GOT3 (cell line): Measurements from ENCODE around the gene LRRIQ1.
"Not testable (repeated sequence)": the region's sequence is repeated elsewhere in the genome, so short reads cannot be mapped to it uniquely, and the experiment has no call there.

Source experiments
- DNase-seq: peaks from one replicate; lab custom pipeline; 2025; ENCODE audit warnings: mixed read lengths; lab: John Stamatoyannopoulos, UW

LRRIQ1 gene, protein sequence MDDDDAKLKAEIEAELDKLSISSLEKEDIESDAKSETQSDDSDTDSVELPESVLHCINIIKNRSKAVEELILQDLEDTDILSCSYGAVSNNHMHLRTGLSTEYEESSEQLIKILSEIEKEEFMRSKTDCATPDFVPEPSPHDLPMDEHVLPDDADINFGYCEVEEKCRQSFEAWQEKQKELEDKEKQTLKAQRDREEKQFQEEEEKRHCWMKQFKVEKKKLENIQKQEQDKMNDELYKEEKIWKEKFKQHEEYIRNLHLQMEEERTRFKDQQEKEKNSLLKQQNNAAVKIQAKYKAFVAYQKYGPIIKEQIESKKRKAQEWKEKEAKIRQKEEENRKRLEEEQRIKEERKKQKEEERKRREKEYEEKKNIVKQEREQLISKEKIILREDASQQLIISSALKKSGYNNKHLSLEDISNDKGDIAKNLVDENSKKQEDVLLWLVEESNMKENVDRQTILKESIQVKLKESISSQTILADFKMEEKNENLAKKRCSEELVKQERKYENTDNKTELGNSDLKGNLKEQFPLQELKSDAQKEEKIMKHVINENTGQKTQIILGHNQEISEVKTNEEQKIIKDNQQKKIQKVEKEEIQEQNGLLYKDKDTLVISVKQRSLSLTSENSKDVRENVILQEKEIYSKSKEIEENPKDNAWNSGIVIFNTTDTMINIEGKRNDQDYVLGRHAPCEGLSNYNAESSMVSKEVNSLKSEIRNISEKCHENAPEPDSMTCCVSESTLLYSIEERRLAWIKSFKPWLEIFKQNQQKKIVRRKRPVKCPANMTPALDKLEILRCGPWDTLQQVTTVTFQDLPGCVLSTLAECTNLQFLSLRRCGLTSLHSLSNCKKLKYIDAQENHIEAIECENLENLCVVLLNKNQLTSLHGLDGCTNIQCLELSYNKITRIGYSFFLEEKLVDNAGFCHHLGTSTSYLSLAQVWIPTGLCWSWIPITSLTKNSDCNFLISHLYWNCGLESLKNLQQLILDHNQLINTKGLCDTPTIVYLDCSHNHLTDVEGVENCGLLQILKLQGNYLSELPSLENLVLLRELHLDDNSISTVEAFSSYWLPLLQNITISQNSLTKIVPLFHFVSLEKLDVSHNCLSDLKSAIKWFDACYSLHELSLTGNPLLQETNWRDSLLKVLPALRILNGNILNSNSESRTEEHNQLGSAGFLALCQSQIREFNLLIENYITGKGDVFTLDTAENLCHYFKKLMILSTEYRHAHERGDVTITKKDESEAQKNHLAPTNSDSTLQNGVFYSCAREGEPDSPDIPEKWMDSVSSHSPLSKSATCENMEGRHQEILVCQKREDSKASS (N-terminal part only)

GRCh38 chr12:85036234-85036707 is at the start of gene LRRIQ1, which contains the start of gene TSPAN19:
Gene LRRIQ1 (plus strand): TSS chr12:85036351. CDS start chr12:85038177, 1,826 bp downstream.
Gene TSPAN19 (minus strand): TSS chr12:85036277. CDS start chr12:85029946, 6,331 bp downstream.
- no peak for DNase-seq

- DNase-seq: no peak
Observed at GRCh38 chr12:84986586-84986985, 49.6 kb upstream of the LRRIQ1 start.

GRCh38 chr12:84994426-84994825 is 41.7 kb upstream of the LRRIQ1 start:
- no peak for DNase-seq

DNA sequence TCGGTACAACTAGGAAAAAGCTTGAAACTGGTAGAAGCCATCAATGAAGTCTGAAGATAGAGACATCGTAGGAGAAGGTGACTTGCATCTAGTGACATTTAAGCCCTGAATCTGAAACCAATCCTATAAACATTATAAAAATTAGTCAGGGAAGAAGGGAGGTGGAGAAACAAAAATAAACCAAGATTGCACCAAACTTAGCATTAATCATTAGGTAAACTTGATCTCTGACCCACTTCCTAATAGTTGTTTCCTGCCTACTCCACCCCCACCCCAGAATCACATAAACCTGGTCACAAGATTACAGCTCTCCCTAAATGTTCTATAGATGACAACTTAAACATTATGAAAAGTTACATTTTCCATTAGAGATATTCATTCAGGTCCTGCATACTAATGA is 40.5 kb upstream of the LRRIQ1 start:
- no peak for DNase-seq

DNA sequence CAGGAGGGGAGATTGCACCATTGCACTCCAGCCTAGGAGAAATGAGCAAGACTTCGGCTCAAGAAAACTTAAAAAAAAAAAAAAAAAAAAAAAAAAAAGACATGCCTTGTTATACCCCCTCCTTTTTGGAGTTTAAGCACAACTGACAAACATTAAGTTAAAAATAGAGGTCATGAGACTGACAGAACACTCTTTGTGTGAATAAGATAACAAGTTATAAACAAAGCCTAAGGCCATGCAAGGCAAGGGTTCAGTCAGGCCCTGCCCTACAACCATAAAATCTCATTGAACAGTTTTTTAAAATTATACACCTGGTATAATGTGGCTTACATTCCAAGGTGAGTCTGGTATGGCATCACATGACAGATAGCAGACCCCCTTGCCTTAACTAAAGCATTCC is 39.4 kb upstream of the LRRIQ1 start:
- DNase-seq: no peak

DNA sequence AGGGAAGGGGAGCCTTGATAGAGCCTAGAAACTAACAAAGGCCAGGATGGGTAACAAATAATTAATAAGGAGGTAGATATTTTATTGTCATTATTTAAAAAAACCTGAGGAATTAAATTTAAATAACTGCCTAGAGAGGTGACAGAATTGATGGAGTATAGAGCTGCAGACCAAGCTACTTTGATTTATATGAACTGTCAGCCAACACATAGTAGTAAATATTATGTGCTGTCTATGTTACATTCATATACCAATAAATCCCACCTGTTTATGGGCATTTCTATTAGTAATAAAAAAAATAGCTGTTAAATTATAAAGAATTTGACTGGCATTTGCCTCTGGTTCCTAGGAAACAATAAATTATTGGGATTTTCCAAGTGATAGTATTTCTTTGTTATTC is 37.8 kb upstream of the LRRIQ1 start:
- DNase-seq: no peak

DNA sequence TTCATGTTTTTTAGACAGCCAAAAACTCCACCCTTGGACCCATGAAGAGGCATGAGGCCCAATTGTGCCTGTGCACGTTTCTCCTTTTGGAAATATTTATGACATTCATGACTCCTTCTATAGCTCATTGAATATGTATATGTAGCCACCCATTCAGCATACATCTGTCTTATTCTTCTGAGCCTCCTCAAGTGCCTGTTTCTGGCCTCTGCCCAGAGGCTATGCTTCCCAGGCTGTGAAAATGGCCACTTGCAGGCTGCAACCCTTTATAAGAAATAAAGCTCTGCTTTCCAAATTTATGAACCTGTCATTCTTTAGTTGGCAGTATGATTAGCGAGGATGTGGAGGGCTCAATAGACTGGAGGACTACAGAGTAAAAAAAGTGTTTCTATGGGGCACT is 35.4 kb upstream of the LRRIQ1 start:
- DNase-seq: no peak

DNA sequence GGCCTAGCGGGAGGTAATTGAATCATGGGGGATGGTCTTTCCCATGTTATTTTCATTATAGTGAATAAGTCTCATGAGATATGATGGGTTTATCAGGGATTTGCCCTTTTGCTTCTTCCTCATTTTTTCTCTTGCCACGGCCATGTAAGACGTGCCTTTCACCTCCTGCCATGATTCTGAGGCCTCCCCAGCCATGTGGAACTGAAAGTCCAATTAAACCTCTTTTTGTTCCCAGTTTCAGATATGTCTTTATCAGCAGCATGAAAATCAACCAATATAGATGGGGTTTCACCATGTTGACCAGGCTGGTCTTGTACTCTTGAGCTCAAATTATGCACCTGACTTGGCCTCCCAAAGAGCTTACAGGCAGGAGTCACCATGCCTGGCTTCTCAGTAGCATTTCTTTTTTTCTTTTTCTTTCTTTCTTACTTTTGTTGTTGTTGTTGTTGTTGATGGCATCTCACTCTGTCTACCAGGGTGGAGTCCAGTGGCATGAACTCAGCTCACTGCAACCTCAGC is 33.3 kb upstream of the LRRIQ1 start:
- DNase-seq: no peak

GRCh38 chr12:85004204-85004603 is 31.9 kb upstream of the LRRIQ1 start:
- no peak for DNase-seq

GRCh38 chr12:85005047-85005446 is 31.1 kb upstream of the LRRIQ1 start:
- DNase-seq: not testable (repeated sequence)

- DNase-seq: no peak
Observed at GRCh38 chr12:85005615-85006014, 30.5 kb upstream of the LRRIQ1 start.

DNA sequence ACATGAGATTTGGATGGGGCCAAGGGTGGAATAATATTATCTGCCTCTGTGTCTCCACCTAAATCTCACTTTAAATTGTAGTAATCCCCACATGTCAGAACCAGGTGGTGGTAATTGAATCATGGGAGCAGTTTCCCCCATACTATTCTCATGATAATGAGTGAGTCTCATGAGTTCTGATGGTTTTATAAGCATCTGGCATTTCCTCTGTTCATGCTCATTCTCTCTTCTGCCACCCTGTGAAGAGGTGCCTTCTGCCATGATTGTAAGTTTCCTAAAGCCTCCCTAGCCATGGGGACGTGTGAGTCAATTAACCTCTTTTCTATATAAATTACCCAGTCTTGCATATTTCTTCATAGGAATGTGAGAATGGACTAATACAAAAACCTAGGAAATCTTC is 29.9 kb upstream of the LRRIQ1 start:
- DNase-seq: no peak

- no peak for DNase-seq
Observed at GRCh38 chr12:85007836-85008235, 28.3 kb upstream of the LRRIQ1 start.

- DNase-seq: no peak
Observed at GRCh38 chr12:85016413-85016812, 19.7 kb upstream of the LRRIQ1 start.

DNA sequence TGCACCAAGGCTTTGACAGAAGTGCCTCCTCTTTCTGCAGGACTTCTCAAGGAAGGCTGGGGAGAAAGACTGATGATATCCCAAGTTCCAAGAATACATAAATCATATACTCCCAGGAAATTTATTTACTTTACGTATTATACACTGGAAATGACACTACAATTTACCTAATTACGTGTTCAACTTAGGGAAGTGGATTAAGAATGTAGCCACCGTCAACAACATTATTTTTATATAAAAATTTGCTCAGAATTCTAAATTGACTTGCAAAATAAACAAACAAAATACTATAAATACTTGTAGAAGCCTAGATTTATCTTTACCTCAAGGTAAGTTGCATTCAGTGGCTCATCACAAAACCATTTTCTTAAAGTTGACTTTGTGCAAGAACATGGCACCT is 19.0 kb upstream of the LRRIQ1 start:
- DNase-seq: no peak

- DNase-seq: no peak
Observed at GRCh38 chr12:85017618-85018017, 18.5 kb upstream of the LRRIQ1 start.

- DNase-seq: no peak
Observed at GRCh38 chr12:85018098-85018497, 18.1 kb upstream of the LRRIQ1 start.

DNA sequence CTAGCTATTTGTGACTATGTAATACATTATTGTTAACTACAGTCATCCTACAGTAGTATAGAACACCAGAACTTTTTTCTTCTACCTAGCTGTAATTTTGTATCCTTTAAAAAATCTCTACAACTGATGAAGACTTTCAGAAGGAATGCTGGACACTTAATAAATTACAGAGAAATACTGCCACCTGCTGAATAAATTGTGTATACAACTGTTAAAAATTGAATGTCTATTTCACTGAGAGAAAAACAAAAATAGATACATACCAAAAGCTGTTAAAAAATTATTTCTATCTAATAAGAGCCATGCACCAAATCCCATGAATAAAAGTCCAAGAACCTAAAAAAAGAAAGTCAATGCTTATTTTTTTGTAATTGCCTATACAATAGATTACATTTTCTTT is 6.7 kb upstream of the LRRIQ1 start:
- no peak for DNase-seq

DNA sequence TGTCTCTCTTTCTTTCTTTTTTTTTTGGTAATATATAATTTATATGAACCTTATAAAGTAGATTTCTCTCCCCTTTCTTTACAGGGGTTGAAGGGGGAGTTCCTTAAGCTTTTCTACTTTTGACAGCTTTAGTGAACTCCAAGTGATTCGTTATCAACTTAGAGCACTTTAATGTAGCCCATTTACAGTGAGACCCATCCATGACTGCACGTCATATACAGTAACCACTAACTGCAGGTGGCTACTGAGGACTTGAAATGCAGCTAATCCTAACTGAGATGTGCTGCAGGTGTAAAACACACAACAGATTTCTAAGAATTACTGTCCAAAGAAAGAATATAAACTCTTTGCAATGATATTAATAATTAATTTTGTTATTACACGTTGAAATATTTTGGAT is 582 bp downstream of the LRRIQ1 start:
- DNase-seq: no peak

DNA sequence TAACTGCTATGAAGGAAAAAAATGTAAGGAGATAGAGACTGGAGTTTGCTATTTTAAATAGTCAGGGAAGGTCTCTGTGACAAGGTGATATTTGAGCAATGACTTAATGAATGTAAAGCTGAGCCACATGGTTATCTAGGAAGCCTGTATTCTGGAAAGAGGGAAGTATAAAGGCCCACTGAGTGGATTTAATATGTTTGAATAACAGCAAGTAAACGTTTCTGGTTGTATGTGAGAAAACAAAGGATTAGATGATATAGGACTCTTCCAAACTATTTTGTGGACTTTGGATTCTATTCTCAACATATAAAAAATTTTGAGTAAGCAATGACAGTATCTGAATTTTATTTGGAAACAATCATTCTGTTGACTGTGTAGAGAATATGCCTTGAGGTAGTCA is 5.2 kb downstream of the LRRIQ1 start:
- DNase-seq: no peak

DNA sequence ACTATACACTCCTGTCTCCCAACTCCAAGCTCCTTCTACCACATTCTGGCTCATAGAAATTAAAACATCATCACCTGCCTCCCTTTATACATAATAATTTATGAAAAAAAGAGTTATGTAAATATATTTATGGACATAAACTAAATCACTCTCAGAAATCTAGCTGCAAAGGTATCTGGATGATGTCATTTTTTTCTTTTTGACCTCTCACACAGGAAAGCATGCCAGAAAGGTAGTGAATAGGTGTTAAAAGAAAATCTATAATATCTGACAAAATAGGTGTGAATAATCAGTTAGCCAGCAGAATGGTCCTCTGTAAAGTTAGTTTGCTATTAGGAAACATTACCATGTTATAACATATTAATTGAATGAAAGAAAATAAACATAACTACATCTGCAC is 7.7 kb downstream of the LRRIQ1 start:
- DNase-seq: no peak
